SK-N-SH treated with all-trans-retinoic acid at 6 μM for 48 hours (cell line): ENCODE results near the gene MIOX.

Experiments
- CSDC2 ChIP-seq: fragments of 250-450 bp; sonication (Bioruptor Pico); IDR thresholded peaks from 2 replicates; pipeline ENCODE4 v1.5.0; 2020; ENCODE audit warnings: mild to moderate bottlenecking, moderate library complexity
- ESRRG ChIP-seq: fragments of 250-450 bp; sonication (Bioruptor Pico); IDR thresholded peaks from 2 replicates; pipeline ENCODE4 v1.6.1; 2021; ENCODE audit warnings: mild to moderate bottlenecking
- PATZ1 ChIP-seq: fragments of 250-450 bp; sonication (Bioruptor Pico); IDR thresholded peaks from 2 replicates; pipeline ENCODE4 v1.8.0; 2020; ENCODE audit warnings: mild to moderate bottlenecking, moderate library complexity, borderline replicate concordance
- SNAI2 ChIP-seq: fragments of 250-450 bp; sonication (Bioruptor Pico); IDR thresholded peaks from 2 replicates; pipeline ENCODE4 v1.5.0; 2020; ENCODE audit warnings: mild to moderate bottlenecking, moderate library complexity
- TSHZ2 ChIP-seq: fragments of 250-450 bp; sonication (Bioruptor Pico); IDR thresholded peaks from 2 replicates; pipeline ENCODE4 v1.5.0; 2020; ENCODE audit warnings: mild to moderate bottlenecking, moderate library complexity
- ZFP3 ChIP-seq: fragments of 250-450 bp; sonication (Bioruptor Pico); IDR thresholded peaks from 2 replicates; pipeline ENCODE4 v1.5.0; 2020; ENCODE audit warnings: mild to moderate bottlenecking, moderate library complexity
- ZFP30 ChIP-seq: fragments of 450-650 bp; formaldehyde crosslinking; IDR thresholded peaks from 2 replicates; pipeline ENCODE4 v1.5.0; 2022; ENCODE audit warnings: mild to moderate bottlenecking, moderate library complexity
- TF ChIP-seq, protein P1 (sequence below): fragments of 250-450 bp; sonication (Bioruptor Pico); IDR thresholded peaks from 2 replicates; pipeline ENCODE4 v1.5.1; 2021; ENCODE audit warnings: mild to moderate bottlenecking, moderate library complexity
- TF ChIP-seq, protein P2 (sequence below): fragments of 250-450 bp; sonication (Bioruptor Pico); IDR thresholded peaks from 2 replicates; pipeline ENCODE4 v1.8.0; 2021; ENCODE audit warnings: low read depth, mild to moderate bottlenecking, moderate library complexity, borderline replicate concordance

GRCh38 chr22:50456466-50457234, 30.0 kb upstream of the MIOX start:
- TF ChIP-seq, protein P1, sequence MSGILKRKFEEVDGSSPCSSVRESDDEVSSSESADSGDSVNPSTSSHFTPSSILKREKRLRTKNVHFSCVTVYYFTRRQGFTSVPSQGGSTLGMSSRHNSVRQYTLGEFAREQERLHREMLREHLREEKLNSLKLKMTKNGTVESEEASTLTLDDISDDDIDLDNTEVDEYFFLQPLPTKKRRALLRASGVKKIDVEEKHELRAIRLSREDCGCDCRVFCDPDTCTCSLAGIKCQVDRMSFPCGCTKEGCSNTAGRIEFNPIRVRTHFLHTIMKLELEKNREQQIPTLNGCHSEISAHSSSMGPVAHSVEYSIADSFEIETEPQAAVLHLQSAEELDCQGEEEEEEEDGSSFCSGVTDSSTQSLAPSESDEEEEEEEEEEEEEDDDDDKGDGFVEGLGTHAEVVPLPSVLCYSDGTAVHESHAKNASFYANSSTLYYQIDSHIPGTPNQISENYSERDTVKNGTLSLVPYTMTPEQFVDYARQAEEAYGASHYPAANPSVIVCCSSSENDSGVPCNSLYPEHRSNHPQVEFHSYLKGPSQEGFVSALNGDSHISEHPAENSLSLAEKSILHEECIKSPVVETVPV (CRISPR knock-in tag), result no peak
- TF ChIP-seq ZFP3 (CRISPR knock-in tag) (no peak), TSHZ2 (CRISPR knock-in tag) (no peak), CSDC2 (CRISPR knock-in tag) (no peak), SNAI2 (CRISPR knock-in tag) (no peak), ZFP30 (CRISPR knock-in tag) (no peak), PATZ1 (CRISPR knock-in tag) (no peak), ESRRG (CRISPR knock-in tag) (no peak)
- TF ChIP-seq, protein P2, sequence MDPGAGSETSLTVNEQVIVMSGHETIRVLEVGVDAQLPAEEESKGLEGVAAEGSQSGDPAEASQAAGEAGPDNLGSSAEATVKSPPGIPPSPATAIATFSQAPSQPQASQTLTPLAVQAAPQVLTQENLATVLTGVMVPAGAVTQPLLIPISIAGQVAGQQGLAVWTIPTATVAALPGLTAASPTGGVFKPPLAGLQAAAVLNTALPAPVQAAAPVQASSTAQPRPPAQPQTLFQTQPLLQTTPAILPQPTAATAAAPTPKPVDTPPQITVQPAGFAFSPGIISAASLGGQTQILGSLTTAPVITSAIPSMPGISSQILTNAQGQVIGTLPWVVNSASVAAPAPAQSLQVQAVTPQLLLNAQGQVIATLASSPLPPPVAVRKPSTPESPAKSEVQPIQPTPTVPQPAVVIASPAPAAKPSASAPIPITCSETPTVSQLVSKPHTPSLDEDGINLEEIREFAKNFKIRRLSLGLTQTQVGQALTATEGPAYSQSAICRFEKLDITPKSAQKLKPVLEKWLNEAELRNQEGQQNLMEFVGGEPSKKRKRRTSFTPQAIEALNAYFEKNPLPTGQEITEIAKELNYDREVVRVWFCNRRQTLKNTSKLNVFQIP (CRISPR knock-in tag), result no peak
